Nephron (organoid): ENCODE measurements around the gene CTXN1.
A peak's percentile ranks its signal among the peaks of the same experiment; 100 is the strongest.
"Not testable (repeated sequence)": the region's sequence is repeated elsewhere in the genome, so short reads cannot be mapped to it uniquely, and the experiment has no call there.

Experiments used
- H3K27ac Mint-ChIP-seq, 3 experiments: 2 replicates each; pipeline ENCODE4 v1.8.0; 2020; ENCODE audit warnings: mixed read lengths in 3 of 3, mild to moderate bottlenecking in 2 of 3, moderate library complexity in 1 of 3
- H3K27me3 Mint-ChIP-seq: 2 replicates; pipeline ENCODE4 v1.8.0; 2021; ENCODE audit warnings: low read depth, mild to moderate bottlenecking, moderate library complexity, mixed read lengths
- H3K36me3 Mint-ChIP-seq: 2 replicates; pipeline ENCODE4 v1.8.0; 2020; ENCODE audit warnings: low read depth, mixed read lengths
- H3K4me1 Mint-ChIP-seq: 2 replicates; pipeline ENCODE4 v1.8.0; 2020; ENCODE audit warnings: mixed read lengths
- H3K4me3 Mint-ChIP-seq, 3 experiments: 2 replicates each; pipeline ENCODE4 v1.8.0; 2020; ENCODE audit warnings: mild to moderate bottlenecking in 3 of 3, mixed read lengths in 3 of 3, moderate library complexity in 2 of 3
- H3K9me3 Mint-ChIP-seq: 2 replicates; pipeline ENCODE4 v1.8.0; 2020; ENCODE audit warnings: mixed read lengths
- CTCF ChIP-seq, 3 experiments: fragments of 200-600 bp; sonication (generic); IDR thresholded peaks; one replicate each; pipeline ENCODE4 v1.5.0; 2021; ENCODE audit warnings: antibody characterized with exemption in 3 of 3; ENCODE audit not compliant: unreplicated experiment in 3 of 3

The CTXN1 gene

GRCh38 chr19:7933411-7933810 lies 7.5 kb upstream of the CTXN1 start:
- H3K36me3 Mint-ChIP-seq = peaks cover 18% of the 10 kb centered on the region

GRCh38 chr19:7932930-7933300 lies 7.0 kb upstream of the CTXN1 start:
- Mint-ChIP-seq H3K27me3 (no peaks in the 10 kb centered on the region), H3K4me1 (peaks cover 12% of the 10 kb centered on the region), H3K9me3 (no peaks in the 10 kb centered on the region), H3K27ac (no peak overlapping the region), H3K4me3 (no peak overlapping the region), H3K36me3 (peaks cover 19% of the 10 kb centered on the region)
- no peak for TF ChIP-seq CTCF (IDR thresholded peaks at IDR 0.05; ENCODE audit: unreplicated experiment in 3 of 3)

More at GRCh38 chr19:7933411-7933810, 7.5 kb upstream of the CTXN1 start:
- Mint-ChIP-seq H3K4me1 (peaks cover 8% of the 10 kb centered on the region), H3K27me3 (no peaks in the 10 kb centered on the region), H3K27ac (no peak overlapping the region), H3K9me3 (no peaks in the 10 kb centered on the region), H3K4me3 (no peak overlapping the region)
- TF ChIP-seq CTCF (IDR thresholded peaks at IDR 0.05; ENCODE audit: unreplicated experiment in 3 of 3) = peak in 1 of 3 experiments; percentile 24

- Mint-ChIP-seq H3K4me1 (peaks cover 12% of the 10 kb centered on the region), H3K9me3 (no peaks in the 10 kb centered on the region), H3K27ac (no peak overlapping the region), H3K27me3 (no peaks in the 10 kb centered on the region), H3K4me3 (no peak overlapping the region), H3K36me3 (peaks cover 14% of the 10 kb centered on the region)
- TF ChIP-seq CTCF (IDR thresholded peaks at IDR 0.05; ENCODE audit: unreplicated experiment in 3 of 3) = no peak
Observed at GRCh38 chr19:7932276-7932929, 6.5 kb upstream of the CTXN1 start.

- Mint-ChIP-seq H3K4me3 (no peak overlapping the region), H3K9me3 (no peaks in the 10 kb centered on the region), H3K4me1 (peaks cover 15% of the 10 kb centered on the region), H3K27me3 (no peaks in the 10 kb centered on the region), H3K36me3 (peaks cover 11% of the 10 kb centered on the region), H3K27ac (no peak overlapping the region)
- TF ChIP-seq CTCF (IDR thresholded peaks at IDR 0.05; ENCODE audit: unreplicated experiment in 3 of 3) = no peak
Observed at GRCh38 chr19:7931221-7932061, 5.5 kb upstream of the CTXN1 start.

GRCh38 chr19:7930765-7931164 lies 4.8 kb upstream of the CTXN1 start:
- peak overlapping the region in 1 of 3 experiments; percentile 24 for H3K27ac Mint-ChIP-seq
- no peaks in the 10 kb centered on the region for H3K27me3 Mint-ChIP-seq
- peaks cover 18% of the 10 kb centered on the region for H3K4me1 Mint-ChIP-seq
- TF ChIP-seq CTCF (IDR thresholded peaks at IDR 0.05; ENCODE audit: unreplicated experiment in 3 of 3) = no peak
- H3K4me3 Mint-ChIP-seq = no peak overlapping the region
- no peaks in the 10 kb centered on the region for H3K9me3 Mint-ChIP-seq
- peaks cover 7% of the 10 kb centered on the region for H3K36me3 Mint-ChIP-seq

GRCh38 chr19:7930030-7930429 lies 4.1 kb upstream of the CTXN1 start:
- not testable (repeated sequence) for H3K36me3 Mint-ChIP-seq, H3K27ac Mint-ChIP-seq, H3K27me3 Mint-ChIP-seq, H3K9me3 Mint-ChIP-seq, H3K4me3 Mint-ChIP-seq
- H3K4me1 Mint-ChIP-seq = peaks cover 18% of the 10 kb centered on the region
